Neural progenitor cell (in vitro differentiated cells): Measurements from ENCODE around the gene N4BP3. TPM values are rescaled to one million over a fixed set of nuclear protein-coding genes. Genes with fewer than 3 reads are reported as not detected.
A peak's percentile ranks its signal among the peaks of the same experiment; 100 is the strongest.

Experiments used
- DNase-seq: peaks from one replicate; pipeline ENCODE4 v3.0.0-alpha.2; 2016; ENCODE audit warnings: low spot score
- H2AFZ ChIP-seq: fragments of 200-600 bp; sonication (generic); replicated peaks from 2 replicates; pipeline ENCODE4 v1.6.1; 2016; ENCODE audit warnings: antibody characterized with exemption
- H3F3A ChIP-seq: fragments of 200-600 bp; sonication (generic); 2 replicates; pipeline ENCODE4 v1.6.1; 2016; ENCODE audit warnings: antibody characterized with exemption, low read depth
- H3K27ac ChIP-seq: fragments of 200-600 bp; sonication (generic); 2 replicates; pipeline ENCODE4 v1.5.1; 2016; ENCODE audit warnings: mild to moderate bottlenecking
- H3K27me3 ChIP-seq: fragments of 200-600 bp; sonication (generic); 2 replicates; pipeline ENCODE4 v1.6.1; 2016; ENCODE audit warnings: mild to moderate bottlenecking, moderate library complexity
- H3K36me3 ChIP-seq: fragments of 200-600 bp; sonication (generic); 2 replicates; pipeline ENCODE4 v1.5.1; 2016
- H3K4me1 ChIP-seq: fragments of 200-600 bp; sonication (generic); 2 replicates; pipeline ENCODE4 v1.6.1; 2016; ENCODE audit warnings: mixed run types
- H3K4me2 ChIP-seq: fragments of 200-600 bp; sonication (generic); 2 replicates; pipeline ENCODE4 v1.6.1; 2016
- H3K4me3 ChIP-seq: fragments of 200-600 bp; sonication (generic); 2 replicates; pipeline ENCODE4 v1.5.1; 2016
- H3K79me2 ChIP-seq: fragments of 200-600 bp; sonication (generic); 2 replicates; pipeline ENCODE4 v1.6.1; 2016; ENCODE audit warnings: low read depth
- H3K9ac ChIP-seq: fragments of 200-600 bp; sonication (generic); 2 replicates; pipeline ENCODE4 v1.6.1; 2016
- H3K9me3 ChIP-seq: fragments of 200-600 bp; sonication (generic); 2 replicates; pipeline ENCODE4 v1.5.1; 2016; ENCODE audit warnings: low read depth
- H4K20me1 ChIP-seq: fragments of 200-600 bp; sonication (generic); 2 replicates; pipeline ENCODE4 v1.6.1; 2016; ENCODE audit warnings: low read depth
- H3K27ac Mint-ChIP-seq: 3 replicates; pipeline ENCODE4 v1.8.0; 2021; ENCODE audit warnings: mixed read lengths
- H3K27me3 Mint-ChIP-seq: 2 replicates; pipeline ENCODE4 v1.8.0; 2022; ENCODE audit warnings: low read depth, mild to moderate bottlenecking, inconsistent platforms, moderate library complexity, mixed read lengths; ENCODE audit not compliant: insufficient read depth
- H3K36me3 Mint-ChIP-seq: 3 replicates; pipeline ENCODE4 v1.8.0; 2021; ENCODE audit warnings: mixed read lengths
- H3K4me1 Mint-ChIP-seq: 3 replicates; pipeline ENCODE4 v1.8.0; 2021; ENCODE audit warnings: mixed read lengths
- H3K4me3 Mint-ChIP-seq: 3 replicates; pipeline ENCODE4 v1.8.0; 2021; ENCODE audit warnings: mild to moderate bottlenecking, moderate library complexity, mixed read lengths
- H3K9me3 Mint-ChIP-seq: 3 replicates; pipeline ENCODE4 v1.8.0; 2020; ENCODE audit warnings: mixed read lengths
- EZH2 ChIP-seq: fragments of 200-600 bp; sonication (generic); IDR thresholded peaks from 2 replicates; pipeline ENCODE4 v1.6.1; 2017; ENCODE audit warnings: antibody characterized with exemption, mild to moderate bottlenecking, moderate library complexity
- EZH2phosphoT487 ChIP-seq: fragments of 200-600 bp; sonication (generic); IDR thresholded peaks from 2 replicates; pipeline ENCODE4 v1.6.1; 2017; ENCODE audit warnings: antibody characterized with exemption
- total RNA-seq: library from RNA; depleted of rRNA; stranded (reverse); fragments of >200 nt; gene quantifications from 2 replicates; pipeline ENCODE4 v1.2.3, GENCODE V29; 2015; ENCODE audit warnings: low replicate concordance
- TF ChIP-seq, protein P1 (sequence below): fragments of 200-600 bp; sonication (generic); IDR thresholded peaks from 2 replicates; pipeline ENCODE4 v1.5.1; 2017; ENCODE audit warnings: antibody characterized with exemption, mild to moderate bottlenecking

The N4BP3 gene
- total RNA-seq, 1 donor from 2014 or later, result 4.1 TPM

GRCh38 chr5:178115136-178115813, 1.9 kb downstream of the N4BP3 start:
- peaks cover 28% of the 10 kb centered on the region for H4K20me1 ChIP-seq
- Mint-ChIP-seq H3K36me3 (no peaks in the 10 kb centered on the region), H3K27ac (peak overlapping the region; percentile 99), H3K27me3 (peaks cover 12% of the 10 kb centered on the region), H3K4me1 (peaks cover 31% of the 10 kb centered on the region), H3K9me3 (no peaks in the 10 kb centered on the region), H3K4me3 (peak overlapping the region; percentile 95)
- H3K9me3 ChIP-seq, result no peaks in the 10 kb centered on the region
- H2AFZ ChIP-seq, result no peak overlapping the region
- peaks cover 29% of the 10 kb centered on the region for H3K4me1 ChIP-seq
- H3K9ac ChIP-seq, result peak overlapping the region; percentile 33
- peak; percentile 93 for DNase-seq
- peak overlapping the region; percentile 99 for H3K4me2 ChIP-seq
- H3K4me3 ChIP-seq, result peak overlapping the region; percentile 77
- H3K27me3 ChIP-seq, result peaks cover 12% of the 10 kb centered on the region
- peaks cover 45% of the 10 kb centered on the region for H3F3A ChIP-seq
- peak overlapping the region; percentile 96 for H3K27ac ChIP-seq
- H3K79me2 ChIP-seq, result peaks cover 43% of the 10 kb centered on the region
- no peaks in the 10 kb centered on the region for H3K36me3 ChIP-seq
- TF ChIP-seq, protein P1, sequence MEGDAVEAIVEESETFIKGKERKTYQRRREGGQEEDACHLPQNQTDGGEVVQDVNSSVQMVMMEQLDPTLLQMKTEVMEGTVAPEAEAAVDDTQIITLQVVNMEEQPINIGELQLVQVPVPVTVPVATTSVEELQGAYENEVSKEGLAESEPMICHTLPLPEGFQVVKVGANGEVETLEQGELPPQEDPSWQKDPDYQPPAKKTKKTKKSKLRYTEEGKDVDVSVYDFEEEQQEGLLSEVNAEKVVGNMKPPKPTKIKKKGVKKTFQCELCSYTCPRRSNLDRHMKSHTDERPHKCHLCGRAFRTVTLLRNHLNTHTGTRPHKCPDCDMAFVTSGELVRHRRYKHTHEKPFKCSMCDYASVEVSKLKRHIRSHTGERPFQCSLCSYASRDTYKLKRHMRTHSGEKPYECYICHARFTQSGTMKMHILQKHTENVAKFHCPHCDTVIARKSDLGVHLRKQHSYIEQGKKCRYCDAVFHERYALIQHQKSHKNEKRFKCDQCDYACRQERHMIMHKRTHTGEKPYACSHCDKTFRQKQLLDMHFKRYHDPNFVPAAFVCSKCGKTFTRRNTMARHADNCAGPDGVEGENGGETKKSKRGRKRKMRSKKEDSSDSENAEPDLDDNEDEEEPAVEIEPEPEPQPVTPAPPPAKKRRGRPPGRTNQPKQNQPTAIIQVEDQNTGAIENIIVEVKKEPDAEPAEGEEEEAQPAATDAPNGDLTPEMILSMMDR, result no peak
- TF ChIP-seq EZH2 (no peak), EZH2phosphoT487 (no peak)

GRCh38 chr5:178115814-178116142, 2.4 kb downstream of the N4BP3 start:
- Histone ChIP-seq H3K79me2 (peaks cover 43% of the 10 kb centered on the region), H3K4me1 (peaks cover 29% of the 10 kb centered on the region), H3K27me3 (peaks cover 12% of the 10 kb centered on the region), H3K27ac (peak overlapping the region; percentile 96), H3K9ac (peak overlapping the region; percentile 33), H2AFZ (no peak overlapping the region), H3F3A (peaks cover 45% of the 10 kb centered on the region), H3K36me3 (no peaks in the 10 kb centered on the region), H3K4me2 (peak overlapping the region; percentile 99), H4K20me1 (peaks cover 28% of the 10 kb centered on the region), H3K9me3 (no peaks in the 10 kb centered on the region), H3K4me3 (peak overlapping the region; percentile 77)
- no peaks in the 10 kb centered on the region for H3K9me3 Mint-ChIP-seq
- peaks cover 32% of the 10 kb centered on the region for H3K4me1 Mint-ChIP-seq
- H3K4me3 Mint-ChIP-seq, result peak overlapping the region; percentile 95
- peak overlapping the region; percentile 99 for H3K27ac Mint-ChIP-seq
- TF ChIP-seq EZH2phosphoT487, result no peak
- no peak for TF ChIP-seq EZH2
- TF ChIP-seq, protein P1, result no peak
- no peaks in the 10 kb centered on the region for H3K36me3 Mint-ChIP-seq
- no peak for DNase-seq
- H3K27me3 Mint-ChIP-seq, result peaks cover 10% of the 10 kb centered on the region

- Mint-ChIP-seq H3K36me3 (no peaks in the 10 kb centered on the region), H3K4me1 (peaks cover 33% of the 10 kb centered on the region), H3K27me3 (peaks cover 10% of the 10 kb centered on the region), H3K4me3 (peak overlapping the region; percentile 95), H3K27ac (peak overlapping the region; percentile 99), H3K9me3 (no peaks in the 10 kb centered on the region)
- Histone ChIP-seq H4K20me1 (peaks cover 31% of the 10 kb centered on the region), H3K9me3 (no peaks in the 10 kb centered on the region), H3K27ac (peak overlapping the region; percentile 96), H3K4me3 (peak overlapping the region; percentile 77), H3K36me3 (no peaks in the 10 kb centered on the region), H3K4me2 (peak overlapping the region; percentile 99), H3F3A (peaks cover 45% of the 10 kb centered on the region), H2AFZ (no peak overlapping the region), H3K27me3 (peaks cover 12% of the 10 kb centered on the region), H3K9ac (no peak overlapping the region), H3K4me1 (peaks cover 29% of the 10 kb centered on the region), H3K79me2 (peaks cover 43% of the 10 kb centered on the region)
- TF ChIP-seq EZH2, result no peak
- TF ChIP-seq, protein P1, result no peak
- TF ChIP-seq EZH2phosphoT487, result no peak
- DNase-seq, result peak; percentile 89
Measured at GRCh38 chr5:178116143-178116885, 3.0 kb downstream of the N4BP3 start.
